GM12873 (cell line): ENCODE results near the gene SHROOM3.
A peak's percentile ranks its signal among the peaks of the same experiment; 100 is the strongest.

Experiments
- CTCF ChIP-seq: IDR thresholded peaks from 2 replicates; pipeline ENCODE4 v1.5.1; 2012; ENCODE audit warnings: low read depth, mild to moderate bottlenecking, moderate library complexity, low read length, control low read depth; ENCODE audit not compliant: insufficient read depth; ENCODE audit errors: missing control alignments

Gene SHROOM3

DNA sequence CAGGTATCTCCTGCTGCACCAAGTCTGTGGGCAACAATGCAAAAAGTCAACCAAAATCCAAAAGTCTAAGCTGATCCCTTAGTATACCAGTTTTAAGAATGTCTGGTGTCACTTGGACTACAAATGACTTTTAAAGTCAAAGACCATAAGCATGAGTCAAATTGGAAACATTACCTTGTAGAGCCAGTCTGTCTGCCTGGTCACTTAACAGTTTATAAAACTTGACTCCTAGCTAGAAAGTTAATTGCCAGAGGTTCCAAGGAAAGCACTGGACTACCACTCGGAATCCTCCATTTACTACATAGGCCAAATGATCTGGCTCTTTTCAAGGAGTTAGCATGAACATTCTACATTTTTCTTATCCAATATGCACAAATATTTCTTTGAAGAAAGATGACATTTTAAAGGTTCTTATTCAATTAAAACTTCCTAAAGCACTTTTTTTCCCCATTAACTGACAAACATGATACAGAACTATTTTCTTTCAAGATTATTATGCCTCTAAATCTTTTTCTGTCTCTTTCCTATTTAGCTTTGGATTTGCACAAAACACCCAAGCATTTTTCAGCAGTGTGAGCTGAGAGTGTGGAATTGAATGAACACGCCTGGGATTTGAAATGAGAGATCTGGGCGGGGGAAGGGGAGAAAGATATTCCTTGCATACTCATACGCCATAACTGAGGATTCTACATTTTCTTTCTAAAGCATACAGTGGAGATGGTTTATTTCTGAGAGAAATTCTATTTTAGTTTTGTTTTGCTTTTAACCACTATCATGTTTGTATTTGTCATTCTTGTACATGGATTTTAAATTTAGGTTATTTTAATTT is 188.4 kb downstream of the SHROOM3 start:
- no peak for TF ChIP-seq CTCF

DNA sequence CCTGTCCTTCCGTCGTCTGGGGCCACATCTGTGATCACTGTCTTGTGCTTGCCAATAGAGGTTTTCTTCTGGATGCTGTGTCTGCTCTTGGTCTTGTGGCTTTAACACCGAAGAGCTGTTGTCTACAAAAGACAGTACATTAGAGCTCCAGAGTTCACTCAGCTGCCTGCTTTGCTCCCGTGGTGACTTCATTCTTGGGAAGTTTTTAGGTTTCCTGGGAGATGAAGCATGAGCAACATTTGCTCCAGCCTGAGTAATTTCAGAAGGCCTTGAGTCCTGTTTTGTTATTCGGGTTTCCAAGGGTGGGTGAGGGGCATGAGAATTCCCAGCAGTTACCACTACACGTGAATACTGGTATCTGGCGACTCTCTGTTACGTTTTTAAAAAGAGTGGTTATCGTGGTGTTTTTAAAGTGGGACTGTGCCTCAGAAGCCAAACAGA is 189.2 kb downstream of the SHROOM3 start:
- no peak for TF ChIP-seq CTCF

- TF ChIP-seq CTCF: no peak
Observed at GRCh38 chr4:76624931-76625715, 190.1 kb downstream of the SHROOM3 start.

DNA sequence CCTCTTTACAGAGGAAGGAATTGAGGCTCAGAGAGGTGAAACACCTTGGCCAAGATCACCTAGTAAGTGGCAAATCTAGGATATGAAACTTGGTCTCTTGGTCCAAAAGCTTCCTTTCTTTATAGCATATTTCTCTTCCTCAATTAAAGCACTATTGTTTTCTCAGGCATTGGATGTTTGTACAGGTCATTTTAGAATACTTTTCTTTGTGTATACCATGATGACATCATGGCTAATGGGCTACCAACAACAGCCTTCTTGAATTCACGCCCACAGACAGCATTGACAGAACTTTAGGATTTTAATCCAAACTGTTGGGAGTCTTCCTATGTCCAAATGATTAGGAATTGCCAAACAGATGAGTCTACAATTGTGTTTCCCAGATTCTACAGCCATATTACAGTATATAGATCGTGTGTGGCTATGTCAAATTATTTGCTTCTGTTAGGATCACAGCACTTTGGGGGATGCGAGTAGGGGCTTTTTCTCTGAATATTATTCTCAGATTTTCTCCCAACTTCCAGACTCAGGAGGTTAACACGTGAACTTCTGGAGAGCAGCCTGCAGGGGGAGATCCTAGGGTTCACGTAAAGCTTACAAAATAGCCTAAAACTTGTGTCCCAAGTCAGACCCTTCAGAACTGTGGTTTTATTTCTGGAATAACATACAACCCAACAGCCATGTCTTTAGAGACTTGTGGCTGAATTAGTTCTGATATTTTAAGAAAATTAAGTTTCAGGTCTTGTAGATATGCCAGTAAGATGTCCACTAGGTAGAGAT is 191.8 kb downstream of the SHROOM3 start:
- TF ChIP-seq CTCF: peak; percentile 27

GRCh38 chr4:76628251-76628650 is 193.2 kb downstream of the SHROOM3 start:
- TF ChIP-seq CTCF: no peak

GRCh38 chr4:76630741-76631140 is 195.7 kb downstream of the SHROOM3 start:
- no peak for TF ChIP-seq CTCF

- TF ChIP-seq CTCF: no peak
Observed at GRCh38 chr4:76634220-76634619, 199.2 kb downstream of the SHROOM3 start.
